IPS DF 19.7 (cell line): Measurements from ENCODE around the gene RCHY1.
"Not testable (repeated sequence)": the region's sequence is repeated elsewhere in the genome, so short reads cannot be mapped to it uniquely, and the experiment has no call there.

Source experiments
- DNase-seq: peaks from one replicate; pipeline ENCODE4 v3.0.0-alpha.2; 2013; ENCODE audit warnings: low read depth, low spot score

Gene RCHY1

GRCh38 chr4:75516144-75516543, 1.9 kb upstream of the RCHY1 start:
- DNase-seq, result no peak

GRCh38 chr4:75514949-75515612, 878 bp upstream of the RCHY1 start:
- no peak for DNase-seq

- DNase-seq, result no peak
Measured at GRCh38 chr4:75513526-75514130, 575 bp downstream of the RCHY1 start.

GRCh38 chr4:75512386-75513211, 1.6 kb downstream of the RCHY1 start:
- DNase-seq, result no peak

GRCh38 chr4:75511841-75512240, 2.4 kb downstream of the RCHY1 start:
- no peak for DNase-seq

GRCh38 chr4:75509592-75509991, 4.6 kb downstream of the RCHY1 start:
- not testable (repeated sequence) for DNase-seq

- DNase-seq, result no peak
Measured at GRCh38 chr4:75505630-75506029, 8.6 kb downstream of the RCHY1 start.

GRCh38 chr4:75502671-75503070, 11.5 kb downstream of the RCHY1 start:
- no peak for DNase-seq

GRCh38 chr4:75499900-75500299, 14.3 kb downstream of the RCHY1 start:
- no peak for DNase-seq

- DNase-seq, result no peak
Measured at GRCh38 chr4:75498041-75498440, 16.2 kb downstream of the RCHY1 start.

- DNase-seq, result no peak
Measured at GRCh38 chr4:75497133-75497532, 17.1 kb downstream of the RCHY1 start.

GRCh38 chr4:75496406-75496805, 17.8 kb downstream of the RCHY1 start:
- no peak for DNase-seq

GRCh38 chr4:75495476-75495875, 18.7 kb downstream of the RCHY1 start:
- no peak for DNase-seq

- no peak for DNase-seq
Measured at GRCh38 chr4:75494563-75494962, 19.6 kb downstream of the RCHY1 start.

- no peak for DNase-seq
Measured at GRCh38 chr4:75490155-75490554, 24.0 kb downstream of the RCHY1 start.

GRCh38 chr4:75484190-75484589, 30.0 kb downstream of the RCHY1 start:
- no peak for DNase-seq

GRCh38 chr4:75477201-75477600, 37.0 kb downstream of the RCHY1 start:
- no peak for DNase-seq

- no peak for DNase-seq
Measured at GRCh38 chr4:75470738-75471137, 43.5 kb downstream of the RCHY1 start.

- DNase-seq, result no peak
Measured at GRCh38 chr4:75469896-75470295, 44.3 kb downstream of the RCHY1 start.

- DNase-seq, result no peak
Measured at GRCh38 chr4:75457365-75457764, 56.8 kb downstream of the RCHY1 start.

GRCh38 chr4:75434105-75434504, 80.1 kb downstream of the RCHY1 start:
- DNase-seq, result no peak

- DNase-seq, result peak; percentile 35
Measured at GRCh38 chr4:75432683-75433082, 81.5 kb downstream of the RCHY1 start.

- no peak for DNase-seq
Measured at GRCh38 chr4:75429208-75429607, 85.0 kb downstream of the RCHY1 start.
